Measurements from ENCODE around the gene ANGPTL2.
A peak's percentile ranks its signal among the peaks of the same experiment; 100 is the strongest.

ANGPTL2 gene

DNA sequence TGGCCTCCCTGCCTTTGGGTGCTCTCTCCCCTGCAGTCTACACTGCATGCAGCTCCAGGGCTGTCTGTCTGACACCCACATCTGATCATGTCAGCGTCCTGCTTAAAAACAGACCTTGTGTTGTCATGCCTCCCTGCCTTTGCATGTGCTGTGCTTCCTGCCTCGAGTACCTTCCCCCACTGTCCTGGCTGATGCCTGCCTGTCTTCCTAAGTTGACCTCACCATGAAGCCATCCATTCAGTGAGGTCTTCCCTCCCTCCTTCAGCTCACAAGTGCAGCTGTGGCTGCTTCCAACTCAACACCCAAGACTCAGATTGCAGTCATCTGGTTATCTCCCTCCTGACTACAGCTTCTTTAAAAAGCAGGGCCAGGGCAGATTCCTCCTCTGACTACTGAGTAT is 5.5 kb downstream of the ANGPTL2 start:
- DNase-seq = peak; percentile 74

DNA sequence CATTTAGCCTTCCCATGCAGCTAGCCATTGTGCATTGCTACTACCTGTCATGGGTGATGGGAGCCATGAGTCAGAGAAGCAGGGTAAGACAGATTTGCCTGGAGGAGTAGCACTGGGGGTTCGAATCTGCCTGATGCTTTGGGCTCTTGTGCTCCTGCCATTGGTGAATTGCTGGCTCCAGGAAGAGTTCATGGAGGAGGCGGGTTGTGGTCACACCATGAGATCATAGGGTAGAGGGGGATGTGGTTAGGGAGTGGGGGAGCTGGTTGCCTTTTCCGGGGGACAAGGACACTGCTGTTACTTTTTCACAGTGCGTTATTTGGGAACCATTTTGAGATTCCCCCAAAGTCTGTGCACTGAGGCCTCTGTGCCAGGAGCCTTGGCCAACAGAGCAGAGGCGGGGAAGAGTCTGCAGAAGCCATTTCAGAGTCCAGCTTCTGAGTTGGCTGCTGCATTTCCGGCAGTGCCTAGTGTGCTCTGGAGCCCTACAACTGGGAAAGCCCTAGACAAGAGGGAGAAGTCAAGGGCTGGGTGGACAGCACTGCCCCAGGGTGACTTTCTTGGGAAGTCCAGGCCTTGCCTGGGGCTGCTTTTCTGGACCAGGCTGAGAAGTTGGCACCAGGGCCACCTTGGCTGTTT is 6.2 kb downstream of the ANGPTL2 start:
- DNase-seq = no peak

DNA sequence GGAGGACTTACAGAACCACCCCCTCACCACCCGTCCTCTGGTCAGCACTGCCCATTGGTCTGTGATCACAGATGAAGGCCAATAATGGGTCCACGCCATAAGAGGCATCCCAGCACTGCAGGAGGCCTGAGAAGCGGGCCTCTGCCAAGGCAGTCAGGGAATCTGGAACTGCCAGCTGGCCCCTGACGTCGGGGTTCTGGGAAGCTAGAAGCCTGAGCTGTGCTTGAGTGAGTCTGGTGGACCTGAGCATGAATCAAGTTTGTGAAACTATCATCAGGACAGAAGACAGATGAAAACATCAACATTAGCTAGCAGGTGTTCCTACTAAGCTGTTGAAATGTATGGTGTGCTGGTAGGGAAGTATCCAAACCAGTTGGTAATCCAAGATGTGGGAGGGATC is 7.8 kb downstream of the ANGPTL2 start:
- no peak for DNase-seq

DNA sequence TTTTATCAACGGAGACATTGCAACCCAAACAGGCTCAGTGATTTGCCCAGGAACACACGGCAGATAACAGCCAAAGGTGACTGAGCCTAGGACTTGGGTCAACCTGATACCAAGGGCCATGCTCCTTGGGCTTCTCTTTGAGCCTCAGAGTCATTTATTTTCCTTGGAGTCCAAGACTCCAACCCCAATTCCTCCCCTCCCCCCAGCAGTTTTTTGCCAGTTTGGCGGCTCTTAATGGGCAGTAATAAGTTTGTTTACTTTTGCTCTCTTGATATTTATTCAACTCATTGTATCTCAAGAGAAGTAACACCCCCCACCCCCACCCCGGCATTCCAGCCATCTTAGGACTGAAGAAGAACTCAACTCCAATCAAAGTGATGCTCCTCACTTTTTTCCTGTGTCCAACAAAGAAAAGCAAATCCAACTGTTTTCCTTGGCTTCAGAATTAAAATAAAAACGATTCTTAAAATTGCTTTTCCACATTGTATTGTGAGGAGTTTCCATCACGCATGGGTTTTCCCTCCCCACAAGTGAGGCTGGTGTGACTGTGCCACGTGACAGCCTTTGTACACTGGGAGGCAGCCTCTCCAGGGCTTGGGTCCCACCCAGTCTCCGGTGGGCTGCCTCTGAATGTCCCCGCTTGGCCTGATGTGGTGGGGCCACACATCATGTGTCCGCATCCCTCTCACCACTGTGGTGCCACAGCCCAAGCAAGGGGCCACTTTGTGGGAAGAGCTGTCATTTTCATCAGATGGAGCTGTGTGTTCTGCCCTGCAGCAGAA is 9.1 kb downstream of the ANGPTL2 start:
- DNase-seq = no peak

DNA sequence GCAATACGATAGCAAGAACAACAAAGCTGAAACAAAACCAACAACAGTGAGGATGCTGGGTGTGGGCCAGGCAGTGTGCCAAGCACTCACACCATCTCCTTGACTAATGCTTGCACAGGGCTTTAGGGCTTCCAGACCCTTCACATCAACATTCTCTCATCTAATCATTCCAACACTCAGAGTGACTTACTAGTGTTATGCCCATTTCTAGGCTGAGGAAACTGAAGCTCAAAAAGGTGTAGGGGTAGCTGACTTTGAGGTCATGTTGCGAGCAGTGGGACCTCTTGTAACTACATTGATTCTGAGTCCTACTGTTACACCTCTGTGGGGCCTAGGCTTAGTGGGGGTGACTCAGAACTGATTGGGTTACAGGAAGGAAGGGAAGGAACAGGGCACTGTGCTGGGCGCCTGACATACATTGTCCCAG is 9.7 kb downstream of the ANGPTL2 start:
- no peak for DNase-seq

DNA sequence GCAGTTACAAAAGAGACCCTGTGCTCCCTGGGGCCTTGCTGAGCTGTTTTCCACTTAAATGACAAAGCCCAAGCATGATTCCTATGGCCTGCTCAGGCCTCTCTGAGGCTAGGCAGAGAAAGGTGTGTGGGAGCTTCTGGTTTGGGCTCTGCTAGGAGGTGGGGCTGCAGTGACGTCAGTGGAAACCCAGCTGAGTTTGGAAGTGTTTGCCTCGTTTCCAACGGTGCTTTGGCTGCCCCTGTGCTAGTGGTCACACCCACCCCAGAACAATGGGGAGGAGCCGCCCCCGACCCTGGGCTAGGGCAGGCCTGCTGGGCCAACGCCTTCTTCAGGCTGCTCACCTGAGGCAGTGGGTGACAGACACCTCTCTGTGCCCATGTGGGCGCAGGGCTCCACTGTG is 10.4 kb downstream of the ANGPTL2 start:
- peak; percentile 77 for DNase-seq

DNA sequence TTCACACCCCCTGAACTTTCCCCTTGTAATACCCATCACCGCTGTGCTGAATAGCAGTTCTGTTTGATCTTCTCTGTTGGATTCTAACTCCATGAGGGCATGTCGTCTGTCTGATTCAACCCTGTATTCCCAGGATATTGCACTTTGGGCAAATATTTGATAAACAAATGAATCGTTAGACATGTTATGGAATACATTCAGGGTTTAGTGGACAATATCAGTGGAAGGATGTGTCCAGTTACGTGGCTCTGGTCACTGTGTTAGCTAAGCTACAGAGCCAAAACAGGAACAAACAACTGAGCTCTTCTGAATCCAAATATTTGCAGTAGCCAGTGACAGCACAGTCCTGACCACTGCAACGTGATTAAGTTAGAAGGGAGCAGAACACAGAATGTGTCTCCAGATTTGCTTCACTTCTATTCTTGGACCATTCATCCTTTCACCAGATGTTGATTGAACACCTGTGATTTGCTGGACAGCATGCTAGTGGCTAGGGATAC is 13.2 kb downstream of the ANGPTL2 start:
- no peak for DNase-seq

DNA sequence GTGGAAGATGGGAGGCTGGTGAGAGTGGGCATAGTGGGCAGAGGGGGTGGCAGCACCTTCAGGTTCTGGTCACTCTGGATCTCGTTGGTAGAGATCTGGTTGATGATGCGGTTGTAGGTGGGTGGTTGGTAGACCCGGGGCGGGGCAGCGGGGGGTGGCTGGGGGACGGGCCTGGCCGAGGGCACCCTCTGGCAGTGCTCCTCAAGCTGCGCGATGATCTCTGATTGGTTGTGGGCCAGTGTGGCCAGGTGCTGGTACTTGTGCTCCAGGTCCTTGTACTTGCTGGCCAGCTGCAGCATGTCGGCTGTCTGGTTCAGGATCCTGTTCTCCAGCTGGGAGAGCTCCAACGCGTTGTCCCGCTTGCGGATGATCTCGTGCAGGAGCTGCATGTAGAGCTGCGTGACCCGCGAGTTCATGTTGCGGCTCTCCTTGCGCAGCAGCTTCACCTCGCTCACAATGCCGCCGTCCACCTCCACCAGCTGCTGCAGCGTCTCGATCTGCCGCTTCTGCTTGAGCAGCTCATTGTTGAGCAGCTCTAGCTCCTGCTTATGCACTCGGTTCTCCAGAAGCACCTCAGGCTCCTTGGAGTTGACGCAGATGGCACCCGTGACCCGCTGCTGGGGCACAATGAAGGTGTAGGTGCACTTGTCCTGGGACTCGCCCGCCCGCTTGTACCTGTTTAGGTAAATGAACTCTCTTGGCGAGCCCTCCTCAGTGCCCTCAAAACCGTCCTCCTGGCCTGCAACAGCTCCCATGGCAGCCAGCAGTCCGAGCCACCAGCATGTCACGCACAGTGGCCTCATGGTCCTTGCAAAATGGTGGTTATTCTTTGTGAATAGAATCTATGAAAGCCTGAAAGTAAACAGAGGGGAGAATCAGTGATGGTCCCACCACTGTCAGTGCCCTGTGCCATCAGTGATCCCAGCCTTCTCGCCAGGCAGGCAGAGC is 14.2 kb downstream of the ANGPTL2 start:
- DNase-seq = no peak

DNA sequence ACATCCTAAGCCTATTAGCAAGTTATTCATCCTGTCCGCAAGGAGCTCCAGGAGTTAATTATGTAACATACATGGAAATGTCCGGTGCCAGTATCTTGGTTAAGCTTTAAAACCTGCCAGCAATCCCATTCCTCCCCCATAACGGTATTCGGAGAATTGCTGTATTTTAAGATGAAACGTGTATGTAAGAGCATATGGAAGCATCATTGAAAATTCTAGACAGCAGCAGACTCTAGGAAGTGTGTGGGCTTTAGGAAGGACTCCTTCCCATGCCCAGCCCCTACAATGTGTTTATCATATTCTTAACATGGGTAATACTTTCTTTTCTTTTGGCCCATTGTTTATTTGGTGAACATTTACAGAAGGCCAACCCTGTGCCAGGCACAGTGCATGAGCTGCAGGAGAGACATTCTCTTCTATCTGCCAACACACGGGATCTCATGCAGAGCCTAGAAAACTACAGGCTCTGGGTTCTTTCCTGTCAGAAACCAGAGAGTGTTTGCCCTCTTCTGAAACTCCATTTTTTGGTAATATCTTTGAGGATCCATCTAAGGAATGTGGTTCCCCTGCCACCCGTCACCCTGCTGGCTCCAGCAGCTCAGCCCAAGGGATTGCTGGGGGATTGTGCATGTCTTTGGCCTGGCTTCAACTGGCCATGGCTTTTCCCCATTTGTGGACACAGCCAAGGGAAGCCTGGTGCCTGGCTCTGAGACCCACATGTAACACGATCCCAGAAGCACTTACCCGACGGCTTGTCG is 15.1 kb downstream of the ANGPTL2 start:
- no peak for DNase-seq

DNA sequence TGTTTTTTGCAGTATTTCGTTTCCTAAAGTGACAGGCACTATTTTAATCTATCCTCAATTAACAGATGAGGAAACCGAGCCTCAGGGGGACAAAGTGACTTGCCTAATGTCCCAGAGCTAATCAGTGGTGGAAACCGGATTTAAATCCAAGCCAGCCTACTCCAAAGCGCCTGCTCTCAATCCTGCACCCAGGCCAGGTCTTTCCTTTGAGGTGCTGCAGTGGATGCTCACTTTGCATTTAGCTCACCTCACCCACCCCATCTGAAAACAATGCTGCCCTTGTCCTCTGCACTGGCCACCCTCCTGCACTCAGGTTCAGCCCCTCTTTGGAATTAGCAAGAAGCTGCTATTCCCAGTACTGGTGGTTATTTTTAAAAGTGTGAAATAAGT is 16.0 kb downstream of the ANGPTL2 start:
- peak; percentile 81 for DNase-seq

DNA sequence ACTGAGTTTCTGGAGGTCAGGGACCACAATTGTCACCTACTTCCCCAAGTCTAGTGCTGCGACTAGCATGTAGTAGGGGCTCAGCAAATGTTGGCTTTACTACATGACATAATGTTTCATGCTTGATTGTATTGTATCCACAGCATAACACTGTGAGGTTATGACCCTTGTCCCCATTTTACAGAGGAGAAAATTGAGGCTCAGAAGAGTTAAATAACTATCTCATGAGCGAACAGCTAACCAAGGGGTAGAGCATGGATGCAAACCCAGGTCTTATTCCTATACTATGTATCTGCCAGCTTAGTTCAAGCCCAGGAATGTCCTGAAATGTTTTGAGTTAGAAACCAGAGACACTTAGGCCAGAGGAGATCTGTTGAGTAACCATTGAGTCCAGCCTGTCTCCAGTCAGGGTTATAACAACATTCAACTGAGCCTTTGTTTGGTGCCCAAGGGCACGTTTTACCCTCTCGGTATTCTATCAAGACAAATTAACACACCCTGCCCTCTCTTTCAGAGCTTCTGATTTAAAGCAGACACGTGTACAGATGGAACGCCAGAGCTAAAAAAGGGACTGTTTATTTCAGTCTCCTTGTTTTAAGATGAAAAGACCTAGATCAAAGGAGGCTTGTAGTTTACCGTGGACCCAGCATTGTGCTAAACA is 16.5 kb downstream of the ANGPTL2 start:
- DNase-seq = no peak

DNA sequence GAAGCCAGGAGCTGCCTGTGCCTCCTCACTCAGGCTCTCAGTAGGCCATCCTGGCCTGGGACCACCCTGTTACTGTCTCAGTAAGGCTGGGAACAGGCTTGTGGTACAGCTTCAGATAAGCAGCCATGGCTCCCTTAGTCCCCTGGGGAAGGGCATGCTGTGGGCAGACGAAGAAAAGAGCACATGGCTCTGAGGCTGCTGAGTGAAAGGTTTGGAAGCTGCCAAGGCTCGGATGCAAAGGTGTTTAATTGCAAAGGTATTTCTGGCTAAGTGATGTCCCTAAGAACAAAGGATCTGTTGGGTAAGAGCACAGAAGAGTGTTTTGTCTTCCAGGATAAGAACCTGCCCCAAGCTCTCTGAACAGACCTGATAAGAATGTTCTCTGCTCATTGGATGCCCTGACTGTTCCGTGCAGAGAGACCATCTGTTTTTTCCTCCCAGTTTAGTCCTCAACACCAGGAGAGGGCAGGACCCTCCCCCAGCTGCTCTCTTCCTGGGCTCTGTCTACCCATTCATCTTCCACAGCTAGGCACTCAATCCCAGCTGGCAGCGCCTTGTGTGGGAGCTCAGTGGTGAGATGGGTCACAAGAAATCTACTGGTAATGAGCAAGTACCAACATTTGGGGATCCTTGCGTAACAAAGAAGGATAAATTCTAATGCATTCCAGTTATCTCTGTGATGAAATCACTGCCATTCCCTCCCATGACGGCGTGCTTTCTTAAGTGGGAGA is 17.7 kb downstream of the ANGPTL2 start:
- DNase-seq = peak; percentile 87

DNA sequence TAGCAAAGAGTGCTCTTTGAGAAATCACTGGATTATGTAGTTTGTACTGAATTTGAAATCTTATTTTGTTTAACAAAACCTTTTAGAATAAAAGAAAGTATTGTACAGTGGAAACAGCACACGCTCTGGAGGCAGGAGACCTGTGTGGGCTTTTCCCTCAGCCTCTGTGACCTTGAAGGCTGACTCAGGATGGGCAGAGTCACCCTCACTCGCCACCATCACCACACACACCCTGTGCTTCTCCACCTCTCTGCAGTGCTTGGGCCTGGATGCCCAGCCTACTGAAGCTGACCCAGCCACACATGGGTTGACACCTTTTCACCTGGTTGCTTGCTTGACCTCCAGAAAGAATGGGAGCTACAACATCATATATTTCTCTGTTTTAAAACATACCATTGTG is 19.6 kb downstream of the ANGPTL2 start:
- DNase-seq = no peak

DNA sequence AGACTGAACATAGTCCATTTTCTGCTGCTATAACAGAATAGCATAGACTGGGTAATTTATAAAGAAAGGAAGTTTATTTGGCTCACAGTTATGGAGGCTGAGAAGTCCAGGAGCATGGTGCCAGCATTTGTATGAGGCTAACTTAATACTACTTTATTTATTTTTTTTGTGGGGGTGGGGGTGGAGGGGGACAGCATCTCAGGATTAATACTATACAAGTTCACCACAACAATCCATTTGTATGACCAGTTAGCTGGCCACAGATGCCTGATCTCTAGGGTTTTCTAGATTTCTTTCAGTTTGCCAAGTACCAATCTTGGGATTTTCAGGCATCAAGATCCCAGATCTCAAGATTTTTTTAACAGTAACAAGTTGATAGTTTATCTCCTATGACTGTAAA is 20.3 kb downstream of the ANGPTL2 start:
- DNase-seq = no peak

DNA sequence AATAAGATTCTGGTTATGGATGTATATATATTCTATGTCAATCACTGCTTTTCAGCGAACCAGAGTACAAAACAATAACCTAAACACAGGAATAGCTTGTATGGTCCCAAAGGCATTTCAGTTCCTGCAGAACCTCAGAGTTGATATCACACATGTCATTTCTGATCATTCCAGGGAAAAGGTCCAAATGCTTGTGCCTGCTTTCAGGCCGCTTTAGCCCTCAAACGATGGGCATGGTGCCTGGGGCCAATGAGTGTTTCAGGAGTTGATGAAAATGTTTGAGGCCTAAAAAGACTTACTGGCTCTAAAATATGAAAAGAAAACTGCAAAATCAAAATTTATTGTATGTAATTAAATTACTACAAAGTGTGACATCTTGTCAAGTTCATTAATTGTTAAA is 22.8 kb downstream of the ANGPTL2 start:
- DNase-seq = no peak

DNA sequence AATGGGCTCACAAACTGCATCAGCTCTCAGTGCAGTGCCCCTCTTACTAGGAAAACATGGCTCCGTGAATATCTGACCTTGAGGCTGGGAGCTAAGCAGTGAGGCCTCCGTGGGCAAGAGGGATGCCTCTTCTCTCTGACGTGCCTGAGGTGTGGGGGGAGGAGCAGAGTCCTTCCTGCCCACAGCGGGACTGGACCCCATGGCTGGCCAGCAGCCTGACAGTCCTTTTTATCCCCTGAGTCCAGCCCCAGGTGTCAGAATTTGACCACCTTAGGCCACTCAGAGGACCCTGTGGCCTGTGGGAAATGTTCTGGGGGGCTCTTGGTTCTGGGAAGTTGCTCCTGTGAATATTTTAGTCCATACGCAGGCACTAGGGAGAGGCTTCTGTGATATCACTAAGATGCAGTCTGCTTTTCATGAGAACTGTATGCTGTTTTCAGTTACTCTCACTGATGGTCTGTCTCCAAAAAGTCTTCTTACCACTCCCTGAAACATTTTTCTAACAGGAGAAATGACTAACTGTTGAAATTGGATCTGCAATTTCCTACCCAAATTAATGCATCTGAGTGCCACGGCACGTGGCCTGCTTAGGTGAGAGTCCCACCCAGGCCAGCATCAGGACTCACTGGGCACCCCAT is 23.4 kb downstream of the ANGPTL2 start:
- no peak for DNase-seq

DNA sequence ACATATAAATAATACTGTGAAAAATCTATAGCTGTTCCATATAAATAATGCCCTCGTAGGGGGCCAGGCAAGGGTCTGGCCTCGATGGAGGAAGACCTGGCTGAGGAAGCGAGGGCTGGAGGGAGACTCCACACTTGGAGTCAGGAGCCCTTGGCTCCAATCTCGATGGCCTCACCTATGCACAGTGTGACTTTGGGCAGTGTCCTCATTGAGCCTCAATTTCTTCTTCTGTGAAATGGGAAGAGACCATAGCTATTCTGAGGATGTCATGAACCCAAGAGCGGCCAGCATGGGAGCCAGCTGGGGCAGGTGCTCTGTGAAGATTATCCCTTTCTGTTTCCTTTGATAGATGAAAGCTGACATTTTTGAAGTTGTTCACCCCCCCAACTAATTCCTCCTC is 24.8 kb downstream of the ANGPTL2 start:
- DNase-seq = no peak

DNA sequence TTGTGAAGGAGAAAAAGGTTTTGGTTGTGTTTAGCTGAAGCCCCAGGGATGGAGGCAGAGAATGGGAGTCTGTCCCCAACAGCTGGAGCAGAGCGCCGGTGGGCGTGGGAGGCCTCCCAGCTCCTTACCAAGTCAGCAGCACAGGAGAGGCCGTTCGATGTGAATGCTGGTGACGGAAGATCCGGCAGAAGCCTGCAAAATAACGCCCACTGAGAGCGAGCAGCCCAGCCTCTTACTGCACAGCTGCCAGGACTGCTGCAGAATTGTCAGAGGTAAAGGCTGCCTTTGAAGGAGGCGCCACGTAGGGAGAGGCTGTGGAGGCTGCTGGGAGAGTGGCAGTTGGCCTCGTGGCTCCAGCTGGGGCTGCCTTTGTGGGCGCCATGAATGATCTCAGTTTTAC is 26.2 kb downstream of the ANGPTL2 start:
- no peak for DNase-seq

DNA sequence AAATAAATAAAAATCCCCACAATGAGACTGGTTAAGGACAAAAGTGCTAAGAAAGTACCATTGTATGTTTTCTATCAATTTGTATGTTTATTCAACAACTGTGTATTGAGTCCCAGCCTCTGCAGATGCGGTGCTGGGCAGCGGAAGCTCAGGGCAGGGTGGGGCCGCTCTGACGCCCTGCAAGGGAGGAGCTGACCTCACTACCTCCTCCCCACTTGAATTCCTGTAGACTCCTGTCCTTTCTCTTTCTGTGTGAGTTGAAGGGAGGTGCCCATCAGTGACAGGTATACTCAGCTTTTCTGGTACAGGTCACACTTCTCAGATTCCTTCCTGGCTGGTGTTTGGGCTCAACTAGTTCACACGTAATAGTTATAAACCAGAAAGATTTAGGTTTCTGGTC is 27.0 kb downstream of the ANGPTL2 start:
- DNase-seq = peak; percentile 42

DNA sequence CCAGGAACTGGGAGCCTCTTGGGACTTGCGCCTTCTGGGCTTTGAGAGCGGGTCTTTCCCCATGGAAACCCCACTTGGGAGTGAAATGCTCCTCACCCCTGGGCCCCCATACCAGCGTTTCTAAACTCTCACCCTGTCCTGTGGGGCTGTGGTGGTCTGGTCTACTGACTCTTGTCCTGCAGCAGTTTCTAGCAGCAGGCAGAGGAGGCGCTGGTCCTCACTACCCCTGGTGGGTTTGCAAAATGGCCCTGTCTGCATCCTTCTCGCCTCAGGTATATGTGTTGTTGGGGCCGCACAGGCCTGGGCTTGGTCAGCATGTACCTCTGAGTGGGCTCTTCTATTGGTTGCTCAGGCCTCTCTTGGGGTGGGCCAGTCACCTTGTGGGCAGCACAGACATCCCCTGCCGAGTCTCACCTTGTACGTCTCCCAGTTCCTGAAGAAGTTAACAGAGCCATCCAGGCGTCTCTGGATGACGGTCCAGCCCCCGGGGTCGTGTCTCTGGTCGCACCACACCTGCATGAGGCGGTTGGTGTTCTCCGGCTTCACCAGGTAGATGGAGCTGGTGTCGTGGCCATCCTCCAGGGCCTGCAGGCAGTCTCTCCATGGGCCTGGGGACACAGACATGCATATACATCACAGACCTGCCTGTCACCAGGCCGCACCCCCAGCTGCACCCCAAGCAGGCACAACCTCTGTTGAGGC is 29.0 kb downstream of the ANGPTL2 start:
- peak; percentile 50 for DNase-seq

All from islet precursor cell (in vitro differentiated cells).